Vagina (tissue), 2 donors: ENCODE data around the gene GPC5. TPM values are rescaled to one million over a fixed set of nuclear protein-coding genes. Genes with fewer than 3 reads are reported as not detected.

Experiments used
- DNase-seq, 2 donors: peaks; one replicate each; pipeline ENCODE4 v3.0.0-alpha.2; 2017; ENCODE audit errors: extremely low spot score in 2 of 2
- H3K27ac ChIP-seq: fragments of 200-600 bp; sonication (generic); one replicate; pipeline ENCODE4 v1.5.1; 2019
- H3K27me3 ChIP-seq: fragments of 200-600 bp; sonication (generic); one replicate; pipeline ENCODE4 v1.5.1; 2019
- H3K36me3 ChIP-seq, 2 donors: fragments of 200-600 bp; sonication (generic); one replicate each; pipeline ENCODE4 v1.5.1; 2017 to 2019
- H3K4me1 ChIP-seq: fragments of 200-600 bp; sonication (generic); one replicate; pipeline ENCODE4 v1.5.1; 2019
- H3K4me3 ChIP-seq, 2 donors: fragments of 200-600 bp; sonication (generic); 1 replicate in 1 of 2; 2 replicates in 1 of 2; pipeline ENCODE4 v1.5.1; 2016 to 2019
- H3K9me3 ChIP-seq: fragments of 200-600 bp; sonication (generic); one replicate; pipeline ENCODE4 v1.5.1; 2019
- CTCF ChIP-seq, 3 experiments: fragments of 450-650 bp in 2 of 3; fragments of 200-600 bp in 1 of 3; sonication (generic) in 1 of 3; IDR thresholded peaks; one replicate each; pipeline ENCODE4 v1.5.1; 2017 to 2019; ENCODE audit warnings: antibody characterized with exemption in 3 of 3, mild to moderate bottlenecking in 2 of 3, moderate library complexity in 2 of 3
- POLR2A ChIP-seq, 2 donors: fragments of 450-650 bp; IDR thresholded peaks; one replicate each; pipeline ENCODE4 v1.6.1; 2017; ENCODE audit warnings: antibody characterized with exemption in 2 of 2, mild to moderate bottlenecking in 2 of 2, moderate library complexity in 2 of 2
- POLR2AphosphoS5 ChIP-seq, 2 donors: sonication (generic); formaldehyde crosslinking; IDR thresholded peaks; one replicate each; pipeline ENCODE4 v1.9.0; 2017; ENCODE audit warnings: antibody characterized with exemption in 2 of 2, mild to moderate bottlenecking in 2 of 2, low read depth in 1 of 2; ENCODE audit not compliant: insufficient read depth in 1 of 2
- intact Hi-C: fragments of 100-400 bp; cut with DNase I; formaldehyde crosslinking; loops from one replicate; pipeline ENCODE4 v1.15.1; 2023
- total RNA-seq: library from RNA; depleted of rRNA; stranded (reverse); fragments of >200 nt; gene quantifications from one replicate; pipeline ENCODE4 v1.2.3, GENCODE V29; 2016

GPC5 gene
- total RNA-seq, 1 donor from 2014 or later, result 1.7 TPM

DNA sequence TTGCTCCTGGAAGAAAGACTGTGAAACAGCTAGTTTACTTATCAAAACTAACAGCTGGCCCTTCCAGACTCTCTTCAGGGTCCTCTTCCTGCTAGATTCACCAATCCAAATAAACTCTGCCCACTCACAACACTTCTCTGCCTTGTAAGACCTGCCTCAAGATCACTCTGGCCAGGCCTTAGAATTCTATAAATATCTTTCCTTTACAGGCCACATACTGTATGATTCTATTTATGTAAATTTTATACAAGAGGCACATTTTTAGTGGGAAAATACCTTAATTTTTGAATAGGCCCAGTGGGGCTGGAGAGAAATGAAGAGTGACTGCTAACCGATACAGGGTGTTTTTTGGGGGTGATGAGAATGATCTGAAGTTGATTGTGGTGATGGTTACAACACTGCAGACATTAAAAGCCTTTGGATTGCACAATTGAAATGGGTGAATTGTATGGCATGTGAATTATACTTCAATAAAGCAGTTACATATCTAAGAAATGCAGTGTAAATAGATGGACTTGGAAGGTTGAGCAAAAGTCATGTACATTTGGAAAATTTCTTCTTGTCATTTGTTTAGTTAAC, 141.8 kb downstream of the GPC5 start:
- no peak for DNase-seq
- no peak overlapping the region for H3K4me3 ChIP-seq
- no peak overlapping the region for H3K27ac ChIP-seq
- H3K4me1 ChIP-seq, result no peaks in the 10 kb centered on the region
- H3K9me3 ChIP-seq, result no peaks in the 10 kb centered on the region
- intact Hi-C loops, result no loop called here
- H3K27me3 ChIP-seq, result no peaks in the 10 kb centered on the region
- TF ChIP-seq CTCF (IDR thresholded peaks at IDR 0.05) (no peak), POLR2A (IDR thresholded peaks at IDR 0.05) (no peak), POLR2AphosphoS5 (IDR thresholded peaks at IDR 0.05; ENCODE audit: insufficient read depth in 1 of 2, low read depth in 1 of 2) (no peak)
- H3K36me3 ChIP-seq, result no peaks in the 10 kb centered on the region

- H3K36me3 ChIP-seq, result no peaks in the 10 kb centered on the region
- no peaks in the 10 kb centered on the region for H3K9me3 ChIP-seq
- H3K27me3 ChIP-seq, result no peaks in the 10 kb centered on the region
- H3K27ac ChIP-seq, result no peak overlapping the region
- no peak overlapping the region for H3K4me3 ChIP-seq
- DNase-seq, result no peak
- intact Hi-C loops, result no loop called here
- no peaks in the 10 kb centered on the region for H3K4me1 ChIP-seq
- TF ChIP-seq POLR2A (IDR thresholded peaks at IDR 0.05) (no peak), CTCF (IDR thresholded peaks at IDR 0.05) (no peak), POLR2AphosphoS5 (IDR thresholded peaks at IDR 0.05; ENCODE audit: insufficient read depth in 1 of 2, low read depth in 1 of 2) (no peak)
These were observed 146.3 kb downstream of the GPC5 start for GRCh38 chr13:91544723-91545122.

- H3K4me1 ChIP-seq, result no peaks in the 10 kb centered on the region
- H3K9me3 ChIP-seq, result no peaks in the 10 kb centered on the region
- intact Hi-C loops, result no loop called here
These were observed 148.5 kb downstream of the GPC5 start for GRCh38 chr13:91546900-91547299.

DNA sequence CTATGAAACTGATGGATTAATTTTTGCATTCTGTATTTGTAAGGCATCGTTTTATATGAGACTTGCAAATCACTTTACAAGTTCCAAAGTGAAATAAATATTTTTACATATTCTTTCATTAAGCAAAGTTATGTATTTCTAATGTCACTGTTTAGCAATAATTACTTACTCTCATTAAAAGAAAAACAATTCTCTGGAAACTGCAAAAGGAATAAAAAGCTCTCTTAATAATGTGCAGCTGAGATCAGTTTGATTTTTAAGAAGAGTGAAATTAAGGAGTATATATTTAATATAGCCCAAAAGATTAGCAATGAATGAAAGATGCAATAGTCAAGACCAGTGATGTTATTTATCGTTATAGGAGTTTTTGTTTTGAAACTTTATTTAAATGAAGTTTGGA, 155.2 kb downstream of the GPC5 start:
- DNase-seq, result no peak

More at GRCh38 chr13:91546900-91547299, 148.5 kb downstream of the GPC5 start:
- no peak for TF ChIP-seq CTCF (IDR thresholded peaks at IDR 0.05)
- TF ChIP-seq POLR2A (IDR thresholded peaks at IDR 0.05), result no peak
- no peak for TF ChIP-seq POLR2AphosphoS5 (IDR thresholded peaks at IDR 0.05; ENCODE audit: insufficient read depth in 1 of 2, low read depth in 1 of 2)
- Histone ChIP-seq H3K4me3 (no peak overlapping the region), H3K27me3 (no peaks in the 10 kb centered on the region), H3K27ac (no peak overlapping the region), H3K36me3 (no peaks in the 10 kb centered on the region)
- no peak for DNase-seq

More for the DNA sequence above, 155.2 kb downstream of the GPC5 start:
- H3K9me3 ChIP-seq, result no peaks in the 10 kb centered on the region
- H3K4me1 ChIP-seq, result no peaks in the 10 kb centered on the region
- H3K4me3 ChIP-seq, result no peak overlapping the region
- no peaks in the 10 kb centered on the region for H3K27me3 ChIP-seq
- H3K36me3 ChIP-seq, result no peaks in the 10 kb centered on the region
- no peak overlapping the region for H3K27ac ChIP-seq
- intact Hi-C loops, result no loop called here
- TF ChIP-seq POLR2A (IDR thresholded peaks at IDR 0.05) (no peak), CTCF (IDR thresholded peaks at IDR 0.05) (no peak)
